AG04449 (cell line): ENCODE results near the gene CTNNA3.

Experiments
- CTCF ChIA-PET: fragments of 350-600 bp; formaldehyde crosslinking; extraction: SDS; loops from one replicate; lab custom pipeline; 2021; ENCODE audit warnings: antibody characterized with exemption; lab: Yijun Ruan, JAX
- POLR2A ChIA-PET: fragments of 400-600, 350-600 bp; formaldehyde crosslinking; extraction: SDS; loops from one replicate; lab custom pipeline; 2020; ENCODE audit warnings: antibody characterized with exemption, inconsistent platforms; lab: Yijun Ruan, JAX
- DNase-seq: peaks from one replicate; pipeline ENCODE4 v3.0.0-alpha.2; 2010; ENCODE audit warnings: low read depth, low spot score
- H3K4me3 ChIP-seq: 2 replicates; pipeline ENCODE4 v1.5.1; 2011; ENCODE audit warnings: low read depth, mild to moderate bottlenecking, control low read depth, low read length
- CTCF ChIP-seq: IDR thresholded peaks from one replicate; pipeline ENCODE4 v1.5.1; 2011; ENCODE audit warnings: mild to moderate bottlenecking, moderate library complexity, low read length, control low read depth, inconsistent platforms; ENCODE audit not compliant: insufficient read depth; ENCODE audit errors: missing control alignments

Gene CTNNA3

DNA sequence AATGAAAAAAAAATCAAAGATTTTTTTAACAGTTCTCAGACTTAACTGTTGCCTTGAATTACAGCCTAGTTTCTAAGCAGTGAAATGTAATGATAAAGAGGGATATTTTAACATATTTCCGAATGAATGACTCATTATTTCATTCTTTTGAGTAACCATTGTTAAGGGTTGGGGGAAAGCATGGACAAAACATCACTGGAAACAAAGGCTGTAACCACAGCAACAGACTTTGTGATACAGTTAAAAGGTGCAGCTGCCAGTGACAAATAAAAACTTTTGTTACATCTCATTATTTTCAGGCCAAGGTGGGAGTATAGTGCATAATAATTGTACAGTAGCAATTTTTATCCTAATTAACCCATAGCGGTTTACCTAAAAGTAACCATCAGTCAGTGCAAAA, 597.5 kb downstream of the CTNNA3 start:
- CTCF ChIA-PET = no interaction called here
- POLR2A ChIA-PET = no interaction called here
- TF ChIP-seq CTCF = no peak
- no peak overlapping the region for H3K4me3 ChIP-seq
- DNase-seq = no peak

GRCh38 chr10:67095531-67095930, 600.5 kb downstream of the CTNNA3 start:
- no peak overlapping the region for H3K4me3 ChIP-seq
- no peak for TF ChIP-seq CTCF
- DNase-seq = no peak
- POLR2A ChIA-PET = no interaction called here
- CTCF ChIA-PET = no interaction called here

- POLR2A ChIA-PET = no interaction called here
- no peak for TF ChIP-seq CTCF
- CTCF ChIA-PET = no interaction called here
- H3K4me3 ChIP-seq = no peak overlapping the region
- DNase-seq = no peak
Measured at GRCh38 chr10:67088036-67088435, 608.0 kb downstream of the CTNNA3 start.

DNA sequence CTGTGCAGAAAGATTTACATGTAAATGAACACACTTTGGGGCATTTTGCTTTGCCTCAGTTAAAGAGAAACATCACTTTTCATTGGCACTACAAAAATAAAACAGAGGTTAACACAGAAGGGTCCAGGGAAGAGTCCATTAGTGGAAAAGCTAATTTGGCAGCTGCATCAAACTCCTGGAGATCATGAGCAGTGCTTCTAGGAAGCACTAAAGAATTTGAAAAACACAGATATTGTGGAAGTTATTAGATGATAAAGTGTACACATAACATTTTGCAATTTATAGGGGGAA, 608.9 kb downstream of the CTNNA3 start:
- no peak for DNase-seq
- ChIA-PET CTCF (no interaction called here), POLR2A (no interaction called here)
- no peak overlapping the region for H3K4me3 ChIP-seq
- no peak for TF ChIP-seq CTCF

- no peak for TF ChIP-seq CTCF
Measured at GRCh38 chr10:67086327-67087134, 609.5 kb downstream of the CTNNA3 start.

GRCh38 chr10:67079126-67079525, 616.9 kb downstream of the CTNNA3 start:
- no peak overlapping the region for H3K4me3 ChIP-seq
- POLR2A ChIA-PET = no interaction called here
- CTCF ChIA-PET = no interaction called here
- TF ChIP-seq CTCF = no peak
- no peak for DNase-seq

More at GRCh38 chr10:67086327-67087134, 609.5 kb downstream of the CTNNA3 start:
- ChIA-PET POLR2A (no interaction called here), CTCF (no interaction called here)
- H3K4me3 ChIP-seq = no peak overlapping the region
- DNase-seq = no peak
